ENCODE results near the gene ABHD1.

The ABHD1 gene

DNA sequence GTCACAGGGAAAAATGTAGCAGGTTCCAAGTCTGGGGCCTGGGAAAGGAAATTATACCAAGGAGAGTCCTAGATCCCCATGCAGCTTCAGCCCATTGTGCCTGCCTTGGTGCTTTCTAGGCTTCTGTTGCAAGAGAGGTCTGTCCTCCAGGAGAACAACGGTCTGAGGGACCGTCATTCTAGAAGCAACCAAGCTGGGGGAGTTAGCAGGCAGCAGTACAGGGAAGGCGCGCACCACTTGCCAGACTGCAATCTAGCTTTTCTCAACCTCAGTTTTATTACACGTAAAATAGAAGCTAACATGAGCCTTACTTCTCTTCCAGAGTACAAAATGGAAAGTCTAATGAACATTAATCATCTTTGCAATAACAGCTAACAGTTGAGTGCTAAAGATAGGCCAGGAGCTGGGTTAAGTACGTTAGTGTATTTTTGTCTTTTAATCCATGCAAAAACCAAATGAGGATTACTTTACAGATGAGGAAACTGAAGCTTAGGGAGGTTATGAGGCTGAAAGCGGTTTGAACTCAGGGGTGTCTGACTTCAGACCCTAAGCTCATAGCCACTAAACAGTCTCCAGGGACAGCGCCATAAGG is 27.1 kb downstream of the ABHD1 start (continued):
- TF ChIP-seq ZNF518A (tag by site-specific recombination; conservative IDR thresholded peaks at IDR 0.05; ENCODE audit: low read depth): no peak
- no peak for TF ChIP-seq ZNF404 (tag by site-specific recombination; IDR thresholded peaks at IDR 0.05)
- TF ChIP-seq INSM2 (tag by site-specific recombination; IDR thresholded peaks at IDR 0.05): no peak
- TF ChIP-seq ZNF292 (tag by site-specific recombination; IDR thresholded peaks at IDR 0.05; ENCODE audit: borderline replicate concordance, low read depth): no peak
- TF ChIP-seq ZNF311 (tag by site-specific recombination; IDR thresholded peaks at IDR 0.05; ENCODE audit: borderline replicate concordance): no peak
- no peak for TF ChIP-seq ZNF777 (tag by site-specific recombination; IDR thresholded peaks at IDR 0.05; ENCODE audit: borderline replicate concordance)
- no peak for TF ChIP-seq ZNF548 (tag by site-specific recombination; IDR thresholded peaks at IDR 0.05)

GRCh38 chr2:27152102-27152795 is 28.6 kb downstream of the ABHD1 start:
- Histone ChIP-seq H3K36me3 (ENCODE audit: control insufficient read depth in 2 of 2, insufficient read depth in 1 of 2, low read length in 2 of 2) (no peaks in the 10 kb centered on the region), H3K9me3 (ENCODE audit: control insufficient read depth, insufficient read depth, low read depth, low read length) (no peaks in the 10 kb centered on the region), H3K4me3 (ENCODE audit: low read depth, low read length) (no peak overlapping the region), H3K4me1 (ENCODE audit: control insufficient read depth, insufficient read depth, low read length) (no peaks in the 10 kb centered on the region), H3K27ac (ENCODE audit: extremely low read depth, low read depth, low read length) (no peak overlapping the region)
- no peak for TF ChIP-seq ZNF266 (tag by site-specific recombination; IDR thresholded peaks at IDR 0.05; ENCODE audit: low read depth)
- no peak for TF ChIP-seq ZNF362 (tag by site-specific recombination; IDR thresholded peaks at IDR 0.05)
- no peak for TF ChIP-seq ZBTB48 (tag by site-specific recombination; IDR thresholded peaks at IDR 0.05)
- TF ChIP-seq ZNF211 (tag by site-specific recombination; IDR thresholded peaks at IDR 0.05; ENCODE audit: low read depth): no peak
- peak; percentile 75 for TF ChIP-seq ZNF341 (tag by site-specific recombination; IDR thresholded peaks at IDR 0.05; ENCODE audit: low read depth)
- no peak for TF ChIP-seq ZNF366 (tag by site-specific recombination; conservative IDR thresholded peaks at IDR 0.05)
- TF ChIP-seq ZNF677 (tag by site-specific recombination; IDR thresholded peaks at IDR 0.05): 0 out of 2 replicates have a peak, but pooled peaks have one; percentile 56
- CTCF ChIA-PET: interaction anchor here (0.5 to 4.5 kb wide), 7 partner anchors 14 to 299 kb away, joined by 3 to 22 read pairs (median 3); no protein-coding TSS in a partner anchor
- POLR2A ChIA-PET: no interaction called here

All from HEK293 (cell line).